Measurements from ENCODE around the gene LYPD6B.

LYPD6B gene

GRCh38 chr2:149129433-149129832 lies 90.9 kb downstream of the LYPD6B start:
- no peak for DNase-seq

DNA sequence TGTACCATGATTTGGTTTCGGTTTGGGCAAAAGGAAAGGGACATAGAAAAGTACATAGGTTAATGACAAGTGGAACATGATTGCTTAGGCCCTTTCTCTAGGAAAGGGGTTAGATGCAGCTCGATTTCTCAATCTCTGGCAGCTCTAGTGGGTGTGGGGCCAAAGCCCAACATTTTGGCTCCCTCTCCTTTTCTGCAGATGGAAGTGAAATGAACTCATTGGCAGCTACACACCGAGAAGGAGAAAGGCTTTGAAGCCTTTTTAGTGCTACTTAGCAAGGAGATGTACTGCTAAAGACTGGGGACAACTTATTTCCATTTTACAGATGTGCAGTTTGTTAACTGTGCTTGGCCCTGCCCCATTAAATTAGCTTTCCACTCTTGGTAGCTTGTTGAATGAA lies 93.8 kb downstream of the LYPD6B start:
- DNase-seq: no peak

GRCh38 chr2:149132901-149133300 lies 94.4 kb downstream of the LYPD6B start:
- DNase-seq: no peak

- no peak for DNase-seq
Measured at GRCh38 chr2:149134335-149134923, 95.9 kb downstream of the LYPD6B start.

DNA sequence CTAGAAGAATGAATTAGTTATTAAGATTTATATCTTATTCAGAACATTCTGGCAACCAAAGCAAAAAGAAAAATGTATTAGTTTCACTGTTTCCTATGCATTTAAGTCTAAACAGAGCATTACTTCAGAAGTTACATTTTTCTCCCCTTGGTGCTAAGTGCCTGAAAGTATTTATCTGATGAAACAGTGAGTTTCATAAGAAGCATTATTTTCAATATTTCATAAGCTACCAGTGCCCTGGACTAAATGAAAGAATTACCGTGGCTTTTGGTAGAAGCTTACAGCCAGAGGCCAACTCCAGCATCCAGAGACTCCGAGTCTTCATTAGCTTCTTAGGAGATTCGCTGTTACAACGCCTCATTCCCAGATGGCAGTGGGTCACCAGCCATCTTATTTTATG lies 97.6 kb downstream of the LYPD6B start:
- no peak for DNase-seq

DNA sequence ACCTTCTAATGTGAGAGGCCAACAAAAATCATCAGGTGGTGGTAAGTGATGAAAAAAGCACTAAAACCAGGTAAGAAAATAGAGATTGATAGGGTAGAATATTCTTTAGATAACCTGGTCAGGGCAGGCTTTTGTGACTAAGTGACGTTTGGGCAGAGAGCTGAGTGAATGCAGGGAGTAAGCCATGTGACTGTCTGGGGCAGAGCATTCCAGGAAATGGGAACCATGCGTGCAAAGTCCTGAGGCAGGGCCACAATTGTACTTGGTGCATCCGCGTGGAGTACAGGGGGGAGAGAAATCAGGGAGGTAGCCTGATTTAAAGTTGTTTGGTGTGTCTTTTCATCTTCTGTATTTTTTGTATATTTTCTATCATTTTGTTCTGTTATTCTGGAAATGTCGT lies 102.5 kb downstream of the LYPD6B start:
- no peak for DNase-seq

DNA sequence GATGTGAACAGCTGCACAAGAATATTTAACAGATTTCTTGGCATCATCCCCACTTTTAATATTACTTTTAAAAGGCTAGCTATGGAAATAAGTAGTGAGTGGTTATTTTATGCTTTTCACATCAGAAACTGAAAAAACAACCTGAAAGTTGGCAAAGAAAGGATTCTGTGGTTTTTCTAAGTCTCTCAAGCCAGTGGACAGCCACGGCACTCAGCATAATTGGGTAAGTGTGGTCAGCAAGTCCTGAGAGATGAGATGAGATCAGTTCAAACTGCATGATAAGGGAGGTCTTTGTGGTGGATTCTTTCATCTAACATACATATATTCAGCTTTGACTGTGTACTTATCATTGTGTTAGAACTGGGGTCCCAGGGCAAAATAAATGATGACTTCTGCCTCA lies 105.2 kb downstream of the LYPD6B start:
- no peak for DNase-seq

GRCh38 chr2:149145314-149146295 lies 107.1 kb downstream of the LYPD6B start:
- DNase-seq: no peak

GRCh38 chr2:149146876-149147275 lies 108.4 kb downstream of the LYPD6B start:
- no peak for DNase-seq

- DNase-seq: no peak
Measured at GRCh38 chr2:149148194-149149006, 109.9 kb downstream of the LYPD6B start.

- no peak for DNase-seq
Measured at GRCh38 chr2:149149007-149149297, 110.5 kb downstream of the LYPD6B start.

GRCh38 chr2:149152469-149152953 lies 114.0 kb downstream of the LYPD6B start:
- no peak for DNase-seq

DNA sequence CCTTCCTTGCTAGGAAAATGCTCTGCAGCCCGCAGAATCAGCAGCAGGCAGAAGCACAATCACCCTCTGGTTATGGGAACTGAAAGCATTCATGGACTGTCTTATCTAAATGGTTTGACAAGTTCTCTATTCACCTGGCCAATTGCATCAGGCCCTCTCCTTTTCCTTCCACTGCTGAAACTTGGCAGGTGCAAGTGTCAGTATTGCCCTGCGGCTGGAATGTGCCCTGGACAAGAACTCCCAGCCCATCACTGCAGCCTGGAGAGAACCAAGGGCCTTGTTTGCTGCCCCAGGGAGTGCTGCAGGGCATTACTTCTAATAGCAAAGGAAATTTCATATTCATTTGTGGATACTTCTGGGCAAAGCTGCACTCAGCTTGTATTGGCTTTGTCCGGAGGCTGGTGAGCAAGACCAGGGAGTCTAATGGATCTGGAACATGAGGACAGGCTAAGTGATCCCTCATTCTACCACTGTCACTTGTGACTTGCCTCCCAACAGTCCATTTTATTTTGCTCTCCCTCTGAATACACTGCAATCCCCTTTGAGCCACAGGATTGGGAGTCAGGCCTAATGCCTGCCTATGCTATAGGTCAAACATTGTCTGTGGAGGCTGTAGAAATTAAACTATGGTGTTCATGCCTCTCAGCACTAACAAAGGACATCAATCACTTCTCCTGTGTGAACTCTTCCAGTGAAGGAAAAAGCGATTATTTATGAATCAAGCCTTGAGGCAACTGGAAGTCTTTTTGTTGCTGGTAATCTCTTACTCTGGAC lies 116.9 kb downstream of the LYPD6B start:
- DNase-seq: no peak

- DNase-seq: no peak
Measured at GRCh38 chr2:149155988-149156387, 117.5 kb downstream of the LYPD6B start.

GRCh38 chr2:149156971-149157740 lies 118.7 kb downstream of the LYPD6B start:
- DNase-seq: no peak

- no peak for DNase-seq
Measured at GRCh38 chr2:149158957-149159356, 120.5 kb downstream of the LYPD6B start.

DNA sequence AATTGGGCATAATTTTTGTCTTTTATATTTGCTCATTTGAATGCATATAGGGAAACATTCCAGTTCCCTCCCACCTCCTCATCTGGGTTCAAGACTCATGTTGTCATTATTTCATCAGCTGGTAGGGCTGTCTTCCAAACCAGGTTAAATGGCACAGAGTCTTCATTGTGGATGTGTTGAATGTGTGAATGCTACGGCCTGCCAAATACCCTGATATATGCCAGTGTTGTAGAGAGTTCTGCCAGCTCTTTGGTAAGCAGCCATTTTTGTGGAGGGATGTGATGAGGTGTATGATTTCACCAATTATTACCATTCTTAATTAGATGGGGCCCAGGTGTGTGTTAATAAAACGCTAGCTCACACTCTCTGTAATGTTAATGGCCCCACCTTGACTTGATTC lies 121.7 kb downstream of the LYPD6B start:
- DNase-seq: no peak

DNA sequence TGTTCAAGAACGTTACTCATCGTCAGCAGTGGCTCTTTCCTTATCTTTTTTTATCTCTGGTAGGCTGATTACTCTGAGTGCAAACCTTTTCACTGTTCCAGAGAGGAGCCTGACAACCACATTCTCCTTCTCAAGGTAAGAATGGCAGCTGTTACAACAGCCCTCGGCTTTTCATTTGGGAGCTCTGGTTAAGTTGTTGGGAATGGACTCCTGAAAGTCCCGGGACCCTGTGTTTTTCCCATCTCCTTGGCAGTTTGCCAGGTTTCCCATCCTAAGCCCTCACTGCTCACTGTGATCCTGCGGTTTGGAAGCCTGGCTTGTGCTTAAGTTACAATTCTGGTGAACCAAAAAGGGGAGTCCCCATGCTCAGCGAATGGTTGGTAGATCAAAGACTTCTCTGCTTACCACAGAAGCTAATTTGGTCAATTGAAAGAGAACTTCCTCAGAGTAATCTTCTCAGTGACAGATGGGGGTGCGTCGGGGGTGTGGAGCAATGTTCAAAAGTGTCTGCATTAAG lies 122.3 kb downstream of the LYPD6B start:
- DNase-seq: no peak

GRCh38 chr2:149161481-149162225 lies 123.2 kb downstream of the LYPD6B start:
- DNase-seq: no peak

DNA sequence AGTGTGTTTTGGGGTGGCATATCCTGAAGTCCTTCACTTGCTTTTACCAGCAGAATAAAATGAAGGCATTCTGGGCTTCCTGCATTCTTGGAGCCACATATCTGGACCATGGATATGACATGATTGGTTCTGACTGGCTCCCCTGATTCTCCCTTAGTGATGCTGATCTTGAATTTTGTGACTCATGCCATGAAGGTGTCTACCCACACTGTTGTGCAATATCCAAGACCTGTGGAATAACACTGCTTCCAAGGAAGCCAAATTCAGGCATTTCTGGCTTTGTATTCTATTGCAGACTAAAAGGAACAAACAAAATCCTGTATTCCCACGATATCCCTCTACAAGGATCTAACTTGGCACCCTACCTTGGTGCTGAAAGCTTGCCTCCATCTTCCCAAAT lies 125.8 kb downstream of the LYPD6B start:
- DNase-seq: no peak

GRCh38 chr2:149164827-149165226 lies 126.3 kb downstream of the LYPD6B start:
- DNase-seq: no peak

Data from activated CD4-positive, alpha-beta T cell treated with anti-CD3 and anti-CD28 coated beads for 1 hour (primary cell).